Measurements from ENCODE around the gene GINS1. TPM values are rescaled to one million over a fixed set of nuclear protein-coding genes. Genes with fewer than 3 reads are reported as not detected.

The GINS1 gene
- total and polyA plus RNA-seq, 9 donors = 5.2 to 10.1 (median 7.8) TPM

DNA sequence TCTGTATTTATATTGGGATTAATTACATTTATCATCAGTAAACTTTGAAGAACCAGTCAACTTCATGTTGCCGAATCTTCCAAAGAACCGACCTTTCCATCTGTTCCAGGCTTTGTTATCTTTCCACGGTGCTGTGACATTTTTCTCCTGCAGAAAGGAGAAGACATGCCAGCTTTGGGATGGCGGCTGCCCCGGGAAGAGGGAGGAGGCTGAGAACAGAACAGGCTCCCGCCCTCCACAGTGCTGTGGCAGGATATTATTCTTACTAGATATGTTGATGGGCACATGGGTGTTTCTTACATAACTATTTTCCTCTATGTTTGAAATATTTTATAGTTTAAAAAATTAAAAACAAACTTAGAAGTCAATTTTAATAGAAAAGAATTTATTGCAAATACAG is 44.9 kb downstream of the GINS1 start:
- Histone ChIP-seq H3K9me3 (replicated peaks; ENCODE audit: control insufficient read depth, low read depth, low read length) (peaks cover 3% of the 10 kb centered on the region), H3K27ac (ENCODE audit: low read length) (no peak overlapping the region), H3K27me3 (ENCODE audit: control insufficient read depth, insufficient read depth, low read length) (no peaks in the 10 kb centered on the region), H3K36me3 (ENCODE audit: control insufficient read depth, insufficient read depth, low read length) (peaks cover 39% of the 10 kb centered on the region), H3K4me1 (ENCODE audit: control insufficient read depth, insufficient read depth, low read length) (no peaks in the 10 kb centered on the region), H3K4me3 (ENCODE audit: low read length) (no peak overlapping the region)
- no peak for DNase-seq
- 95% methylated on average over 3 of the region's 6 CpGs for WGBS (ENCODE audit: insufficient coverage)

DNA sequence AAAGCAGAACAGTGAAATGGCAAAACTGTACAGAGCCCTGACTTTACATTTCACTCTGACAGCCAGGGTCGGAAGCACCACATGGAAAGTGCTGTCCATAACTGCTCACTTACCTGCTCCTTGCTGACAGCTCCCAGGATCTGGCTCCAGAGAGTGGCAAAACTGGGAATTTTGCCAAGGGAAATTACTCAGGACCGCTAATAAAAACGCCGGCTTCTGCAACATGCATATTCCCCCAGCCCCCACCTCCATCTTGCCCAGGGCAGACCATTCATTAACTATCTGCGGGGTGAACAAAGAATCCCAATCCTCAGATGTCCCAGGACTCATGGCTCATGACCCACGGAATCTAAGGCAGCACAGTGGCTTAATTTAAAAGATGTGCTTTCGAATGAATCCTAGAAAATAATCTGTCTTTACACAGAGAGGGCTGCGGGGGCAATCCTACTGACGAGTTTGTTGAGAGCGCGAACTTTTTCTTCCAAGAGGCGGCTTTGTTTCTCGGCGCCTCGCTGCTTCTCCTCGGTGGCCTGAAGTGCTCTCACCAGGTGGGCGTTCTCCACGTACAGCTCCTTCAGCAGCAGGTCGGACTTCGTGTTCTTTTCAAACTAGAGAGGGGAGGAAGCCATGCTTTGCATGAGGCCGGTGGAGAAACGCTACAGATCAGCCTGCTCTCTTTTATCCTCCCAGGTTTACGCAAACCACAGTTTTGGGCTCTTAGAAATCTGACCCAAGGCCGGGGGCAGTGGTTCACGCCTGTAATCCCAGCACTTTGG is 45.8 kb downstream of the GINS1 start:
- 76% methylated on average over 20 of the region's 25 CpGs for WGBS (ENCODE audit: insufficient coverage)
- Histone ChIP-seq H3K9me3 (replicated peaks; ENCODE audit: control insufficient read depth, low read depth, low read length) (peaks cover 3% of the 10 kb centered on the region), H3K36me3 (ENCODE audit: control insufficient read depth, insufficient read depth, low read length) (peaks cover 40% of the 10 kb centered on the region), H3K27me3 (ENCODE audit: control insufficient read depth, insufficient read depth, low read length) (no peaks in the 10 kb centered on the region), H3K27ac (ENCODE audit: low read length) (no peak overlapping the region), H3K4me1 (ENCODE audit: control insufficient read depth, insufficient read depth, low read length) (no peaks in the 10 kb centered on the region), H3K4me3 (ENCODE audit: low read length) (no peak overlapping the region)
- DNase-seq = no peak

DNA sequence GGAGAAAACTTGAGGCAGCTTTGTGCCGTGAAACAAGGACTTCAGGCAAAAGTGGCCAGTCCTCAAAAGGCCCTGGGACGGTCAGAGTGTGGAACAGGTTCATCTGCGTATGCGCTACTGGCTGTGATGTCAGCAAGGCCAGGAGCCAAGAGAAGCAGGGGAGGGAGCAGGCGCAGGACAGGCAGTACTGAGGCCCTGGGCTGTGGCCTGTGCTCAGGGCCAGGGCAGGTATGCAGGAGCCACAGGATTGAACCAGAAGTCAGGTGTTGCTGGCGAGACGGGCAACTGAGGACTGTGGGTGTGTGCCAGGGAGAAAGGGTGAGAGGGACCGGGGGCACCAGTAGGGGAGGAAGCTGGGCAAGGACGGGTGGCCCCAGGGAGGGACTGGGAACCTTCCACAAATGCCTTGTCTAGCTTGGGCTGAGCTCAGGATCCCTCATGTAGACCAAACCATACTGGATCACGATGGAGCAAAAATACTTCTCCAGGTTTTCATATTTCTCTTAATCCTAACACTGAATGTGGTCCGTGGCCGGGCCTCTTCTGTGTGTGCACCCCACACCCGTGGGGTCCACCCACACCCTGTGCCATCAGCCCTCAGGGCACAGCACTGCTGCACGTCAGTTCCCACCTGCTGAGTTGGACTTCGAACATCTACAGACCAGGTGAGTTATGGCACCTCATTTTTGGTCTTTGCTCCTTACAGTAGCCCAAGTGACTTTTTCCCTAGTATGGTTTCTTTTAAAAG is 46.9 kb downstream of the GINS1 start:
- no peak overlapping the region for H3K4me3 ChIP-seq (ENCODE audit: low read length)
- DNase-seq = no peak
- H3K27me3 ChIP-seq (ENCODE audit: control insufficient read depth, insufficient read depth, low read length) = no peaks in the 10 kb centered on the region
- no peak overlapping the region for H3K27ac ChIP-seq (ENCODE audit: low read length)
- H3K9me3 ChIP-seq (replicated peaks; ENCODE audit: control insufficient read depth, low read depth, low read length) = no peaks in the 10 kb centered on the region
- H3K36me3 ChIP-seq (ENCODE audit: control insufficient read depth, insufficient read depth, low read length) = peaks cover 49% of the 10 kb centered on the region
- 94% methylated on average over 14 of the region's 15 CpGs for WGBS (ENCODE audit: insufficient coverage)
- H3K4me1 ChIP-seq (ENCODE audit: control insufficient read depth, insufficient read depth, low read length) = no peaks in the 10 kb centered on the region

DNA sequence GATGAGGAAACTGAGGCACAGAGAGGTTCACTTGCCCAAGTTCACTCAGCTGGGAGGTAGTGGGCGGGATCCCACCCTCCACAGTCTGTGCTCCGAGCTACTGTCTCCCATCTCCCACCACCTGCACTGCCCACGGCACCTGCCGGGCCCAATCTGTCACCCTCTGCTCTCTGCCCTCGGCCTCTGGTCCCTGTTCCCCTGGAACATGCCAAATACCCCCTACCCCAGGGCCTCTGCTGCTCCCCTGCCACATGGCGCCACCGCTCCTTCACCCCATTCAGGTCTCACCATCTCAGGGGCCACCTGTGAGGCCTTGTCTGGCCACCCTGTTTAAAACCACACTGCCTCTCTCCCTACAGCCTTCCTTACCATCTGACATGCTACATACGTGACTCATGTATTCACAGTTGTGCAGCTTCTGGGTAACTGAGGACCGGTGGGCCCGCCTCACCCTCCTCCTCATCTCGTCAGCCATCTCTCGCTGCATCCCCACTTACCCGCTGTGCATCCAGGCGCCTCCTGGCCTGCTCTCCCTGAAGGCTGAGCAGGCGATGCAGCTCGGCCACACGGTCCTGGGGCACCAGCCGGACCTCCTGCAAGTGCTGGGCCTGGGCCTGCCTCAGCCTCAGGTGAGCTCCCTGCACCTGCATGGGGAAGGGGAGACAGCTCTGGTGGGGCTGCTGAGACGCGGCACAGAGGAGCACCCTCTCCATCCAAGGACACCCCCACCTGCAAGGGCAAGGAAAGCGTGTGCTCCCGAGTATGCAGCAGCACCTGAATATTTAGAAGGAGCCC is 50.6 kb downstream of the GINS1 start:
- no peak for DNase-seq
- no peaks in the 10 kb centered on the region for H3K9me3 ChIP-seq (replicated peaks; ENCODE audit: control insufficient read depth, low read depth, low read length)
- H3K27ac ChIP-seq (ENCODE audit: low read length) = no peak overlapping the region
- H3K27me3 ChIP-seq (ENCODE audit: control insufficient read depth, insufficient read depth, low read length) = no peaks in the 10 kb centered on the region
- H3K4me3 ChIP-seq (ENCODE audit: low read length) = no peak overlapping the region
- peaks cover 9% of the 10 kb centered on the region for H3K4me1 ChIP-seq (ENCODE audit: control insufficient read depth, insufficient read depth, low read length)
- 88% methylated on average over 16 of the region's 22 CpGs for WGBS (ENCODE audit: insufficient coverage)
- peaks cover 64% of the 10 kb centered on the region for H3K36me3 ChIP-seq (ENCODE audit: control insufficient read depth, insufficient read depth, low read length)

DNA sequence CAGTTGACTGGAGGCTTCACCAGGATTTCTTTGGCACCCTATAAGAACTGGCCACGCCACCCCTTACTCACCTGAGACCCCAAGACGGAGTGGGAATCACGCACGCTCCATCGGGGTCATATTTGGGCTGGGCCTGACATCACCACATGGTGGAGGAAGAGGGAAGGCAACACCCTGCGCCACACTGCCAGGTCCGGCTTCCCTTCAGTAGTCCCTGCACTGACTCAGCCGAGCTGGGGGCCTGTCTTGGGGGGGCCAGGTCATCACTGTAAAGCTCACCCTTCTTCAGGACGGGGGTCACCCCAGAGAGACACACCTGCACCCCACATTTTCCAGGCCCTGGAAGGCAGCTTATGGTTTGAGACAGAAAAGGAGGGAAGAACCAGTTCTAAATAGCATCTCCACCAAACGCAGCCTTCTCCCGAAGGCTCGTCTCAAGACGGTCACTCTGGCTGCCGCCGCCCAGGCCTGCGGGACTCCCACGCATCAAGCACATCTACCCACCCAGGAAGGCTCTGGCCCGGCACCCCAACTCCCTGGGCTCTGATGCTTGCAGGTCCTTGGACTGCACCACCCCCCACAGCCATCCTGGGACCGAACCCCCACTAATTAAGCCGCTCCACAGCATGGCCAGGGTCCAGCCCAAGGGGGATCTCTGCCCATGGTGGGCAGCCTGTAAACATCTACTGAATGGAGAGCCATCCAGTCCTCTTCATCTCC is 51.8 kb downstream of the GINS1 start:
- DNase-seq = no peak
- Histone ChIP-seq H3K4me3 (ENCODE audit: low read length) (no peak overlapping the region), H3K36me3 (ENCODE audit: control insufficient read depth, insufficient read depth, low read length) (peaks cover 61% of the 10 kb centered on the region), H3K4me1 (ENCODE audit: control insufficient read depth, insufficient read depth, low read length) (peaks cover 9% of the 10 kb centered on the region), H3K27ac (ENCODE audit: low read length) (no peak overlapping the region), H3K9me3 (replicated peaks; ENCODE audit: control insufficient read depth, low read depth, low read length) (no peaks in the 10 kb centered on the region), H3K27me3 (ENCODE audit: control insufficient read depth, insufficient read depth, low read length) (no peaks in the 10 kb centered on the region)
- WGBS (ENCODE audit: insufficient coverage) = 93% methylated on average over 11 of the region's 20 CpGs

DNA sequence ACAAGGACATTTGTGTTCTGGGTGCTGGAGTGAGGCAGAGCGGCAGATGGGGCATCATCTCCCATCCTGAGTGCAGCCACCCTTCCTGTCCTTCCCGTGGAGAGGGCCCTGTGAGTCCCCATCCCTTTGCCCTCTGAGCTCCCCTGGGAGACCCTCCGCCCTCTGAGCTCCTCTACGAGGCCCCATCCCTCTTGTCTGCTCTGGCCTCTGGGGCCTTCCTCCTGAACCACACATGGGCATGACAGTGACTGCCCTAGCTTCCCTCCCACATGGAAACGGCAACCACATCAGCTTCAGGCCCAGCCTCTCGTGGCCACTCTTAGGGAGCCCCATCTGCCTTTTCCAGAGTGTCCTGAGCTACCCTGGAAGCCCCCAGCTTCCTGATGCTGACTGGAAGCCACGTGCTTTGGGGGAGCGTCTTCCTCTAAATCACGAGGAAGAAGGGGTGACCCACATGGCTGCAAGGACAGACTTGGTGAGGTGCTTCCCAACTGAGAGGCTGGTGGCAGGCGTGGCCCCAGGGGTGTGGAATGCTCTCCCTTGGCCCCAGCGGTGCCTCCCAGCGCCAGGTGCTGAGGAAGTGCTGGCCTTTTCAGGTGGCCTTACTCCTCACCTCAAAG is 52.6 kb downstream of the GINS1 start:
- 89% methylated on average over 10 of the region's 12 CpGs for WGBS (ENCODE audit: insufficient coverage)
- Histone ChIP-seq H3K36me3 (ENCODE audit: control insufficient read depth, insufficient read depth, low read length) (peaks cover 54% of the 10 kb centered on the region), H3K27ac (ENCODE audit: low read length) (no peak overlapping the region), H3K9me3 (replicated peaks; ENCODE audit: control insufficient read depth, low read depth, low read length) (no peaks in the 10 kb centered on the region), H3K27me3 (ENCODE audit: control insufficient read depth, insufficient read depth, low read length) (no peaks in the 10 kb centered on the region), H3K4me3 (ENCODE audit: low read length) (no peak overlapping the region), H3K4me1 (ENCODE audit: control insufficient read depth, insufficient read depth, low read length) (peaks cover 16% of the 10 kb centered on the region)
- no peak for DNase-seq

DNA sequence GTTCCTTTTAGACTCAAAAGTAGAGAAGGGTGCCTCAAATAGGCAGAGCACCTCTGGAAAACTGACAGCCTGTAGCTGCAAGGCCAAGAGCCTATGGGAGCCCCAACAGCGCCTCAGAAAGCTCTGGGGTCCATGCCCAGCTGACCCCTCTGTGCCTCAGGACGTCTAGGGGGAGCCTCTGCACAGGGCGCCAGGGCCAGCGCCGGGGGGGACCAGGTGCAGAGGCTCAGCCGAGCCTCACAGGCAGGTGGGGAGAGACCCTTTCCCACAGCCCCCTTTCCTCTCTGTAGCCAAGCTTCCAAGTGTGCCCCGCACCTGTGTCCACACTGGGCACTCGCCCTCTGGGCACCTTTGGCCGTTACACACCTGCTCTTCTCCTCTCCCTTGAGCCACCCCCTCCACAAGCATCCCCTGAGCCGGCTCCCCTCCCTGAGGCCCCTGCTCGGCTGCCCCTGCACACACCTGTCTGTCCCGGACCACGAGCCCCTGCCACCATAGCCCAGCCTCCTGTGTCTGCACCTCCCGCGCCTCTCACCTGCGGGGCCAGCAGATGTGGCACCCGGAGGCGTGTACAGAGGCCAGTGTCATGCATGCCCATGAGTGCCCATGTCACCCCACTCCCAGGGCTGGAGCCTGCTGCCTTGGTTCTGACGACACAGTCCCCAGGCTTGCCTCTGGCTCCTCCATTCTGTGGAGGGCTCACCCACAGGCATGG is 53.2 kb downstream of the GINS1 start:
- no peak overlapping the region for H3K4me3 ChIP-seq (ENCODE audit: low read length)
- no peaks in the 10 kb centered on the region for H3K27me3 ChIP-seq (ENCODE audit: control insufficient read depth, insufficient read depth, low read length)
- 92% methylated on average over 19 of the region's 19 CpGs for WGBS (ENCODE audit: insufficient coverage)
- peaks cover 47% of the 10 kb centered on the region for H3K36me3 ChIP-seq (ENCODE audit: control insufficient read depth, insufficient read depth, low read length)
- no peak overlapping the region for H3K27ac ChIP-seq (ENCODE audit: low read length)
- peaks cover 23% of the 10 kb centered on the region for H3K4me1 ChIP-seq (ENCODE audit: control insufficient read depth, insufficient read depth, low read length)
- DNase-seq = no peak
- no peaks in the 10 kb centered on the region for H3K9me3 ChIP-seq (replicated peaks; ENCODE audit: control insufficient read depth, low read depth, low read length)

DNA sequence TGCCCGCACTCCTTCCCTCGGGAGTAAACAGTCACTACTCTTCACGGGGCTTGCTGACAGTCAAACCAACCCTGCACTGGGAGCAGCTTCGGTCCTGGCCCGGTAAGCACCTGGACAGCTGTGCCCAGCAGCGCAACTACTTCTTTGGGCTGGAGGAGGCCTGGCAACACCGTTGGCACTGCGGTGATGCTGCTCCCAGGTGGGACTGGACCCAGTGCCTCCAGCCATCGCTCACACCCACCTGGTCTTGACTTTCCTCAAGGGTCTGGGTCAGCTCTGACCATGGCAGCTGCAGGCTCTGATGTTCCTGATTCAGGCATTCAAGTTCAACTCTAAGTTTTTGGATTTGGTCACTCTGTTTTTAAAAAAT is 53.8 kb downstream of the GINS1 start:
- H3K36me3 ChIP-seq (ENCODE audit: control insufficient read depth, insufficient read depth, low read length) = peaks cover 48% of the 10 kb centered on the region
- H3K4me1 ChIP-seq (ENCODE audit: control insufficient read depth, insufficient read depth, low read length) = peaks cover 23% of the 10 kb centered on the region
- no peak overlapping the region for H3K4me3 ChIP-seq (ENCODE audit: low read length)
- DNase-seq = no peak
- 89% methylated on average over 9 of the region's 9 CpGs for WGBS (ENCODE audit: insufficient coverage)
- no peaks in the 10 kb centered on the region for H3K27me3 ChIP-seq (ENCODE audit: control insufficient read depth, insufficient read depth, low read length)
- no peak overlapping the region for H3K27ac ChIP-seq (ENCODE audit: low read length)
- no peaks in the 10 kb centered on the region for H3K9me3 ChIP-seq (replicated peaks; ENCODE audit: control insufficient read depth, low read depth, low read length)
